Tibial nerve (tissue), 4 donors: ENCODE results near the gene RAP1GAP.

Experiments used
- CTCF ChIP-seq, 5 experiments: fragments of 200-600 bp in 3 of 5; fragments of 450-650 bp in 2 of 5; sonication (generic) in 3 of 5; IDR thresholded peaks; one replicate each; pipeline ENCODE4 v1.5.1; 2016 to 2019; ENCODE audit warnings: antibody characterized with exemption in 5 of 5, mild to moderate bottlenecking in 3 of 5, moderate library complexity in 2 of 5
- EP300 ChIP-seq, 2 donors: sonication (generic); formaldehyde crosslinking; IDR thresholded peaks; one replicate each; pipeline ENCODE4 v1.6.1; 2017; ENCODE audit warnings: antibody characterized with exemption in 2 of 2, mild to moderate bottlenecking in 1 of 2
- POLR2A ChIP-seq, 2 donors: fragments of 450-650 bp; IDR thresholded peaks; one replicate each; pipeline ENCODE4 v1.6.1; 2017; ENCODE audit warnings: antibody characterized with exemption in 2 of 2, mild to moderate bottlenecking in 2 of 2, moderate library complexity in 2 of 2

- TF ChIP-seq CTCF (IDR thresholded peaks at IDR 0.05) = no peak
- TF ChIP-seq POLR2A (IDR thresholded peaks at IDR 0.05) = no peak
- TF ChIP-seq EP300 (IDR thresholded peaks at IDR 0.05) = no peak
Observed at GRCh38 chr1:21691739-21692138, 22.6 kb upstream of the RAP1GAP start.
